ENCODE results near the gene TP53BP1. TPM values are rescaled to one million over a fixed set of nuclear protein-coding genes. Genes with fewer than 3 reads are reported as not detected.

The TP53BP1 gene
- total RNA-seq, 4 donors from 2014 or later = 9.0 to 17.0 (median 13.3) TPM

GRCh38 chr15:43519196-43519595 is 26.2 kb upstream of the TP53BP1 start:
- Histone ChIP-seq H3K4me3 (no peak overlapping the region), H3K36me3 (peaks cover 0 to 14% of the 10 kb centered on the region in 2 donors), H3K27me3 (peaks cover 0 to 4% (median 0%) of the 10 kb centered on the region in 3 donors), H3K4me1 (peaks cover 12 to 23% of the 10 kb centered on the region in 2 donors), H3K27ac (peak overlapping the region in 1 of 4 donors; percentile 28), H3K9me3 (no peaks in the 10 kb centered on the region)
- TF ChIP-seq, protein P1, sequence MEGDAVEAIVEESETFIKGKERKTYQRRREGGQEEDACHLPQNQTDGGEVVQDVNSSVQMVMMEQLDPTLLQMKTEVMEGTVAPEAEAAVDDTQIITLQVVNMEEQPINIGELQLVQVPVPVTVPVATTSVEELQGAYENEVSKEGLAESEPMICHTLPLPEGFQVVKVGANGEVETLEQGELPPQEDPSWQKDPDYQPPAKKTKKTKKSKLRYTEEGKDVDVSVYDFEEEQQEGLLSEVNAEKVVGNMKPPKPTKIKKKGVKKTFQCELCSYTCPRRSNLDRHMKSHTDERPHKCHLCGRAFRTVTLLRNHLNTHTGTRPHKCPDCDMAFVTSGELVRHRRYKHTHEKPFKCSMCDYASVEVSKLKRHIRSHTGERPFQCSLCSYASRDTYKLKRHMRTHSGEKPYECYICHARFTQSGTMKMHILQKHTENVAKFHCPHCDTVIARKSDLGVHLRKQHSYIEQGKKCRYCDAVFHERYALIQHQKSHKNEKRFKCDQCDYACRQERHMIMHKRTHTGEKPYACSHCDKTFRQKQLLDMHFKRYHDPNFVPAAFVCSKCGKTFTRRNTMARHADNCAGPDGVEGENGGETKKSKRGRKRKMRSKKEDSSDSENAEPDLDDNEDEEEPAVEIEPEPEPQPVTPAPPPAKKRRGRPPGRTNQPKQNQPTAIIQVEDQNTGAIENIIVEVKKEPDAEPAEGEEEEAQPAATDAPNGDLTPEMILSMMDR (IDR thresholded peaks at IDR 0.05 in 4 of 5, conservative IDR thresholded peaks at IDR 0.05 in 1 of 5) = no peak
- TF ChIP-seq POLR2A (IDR thresholded peaks at IDR 0.05) = no peak
- ATAC-seq (no peak), DNase-seq (no peak)
- intact Hi-C loops (cut with DNase I; ENCODE audit: low total_unique reads) = no loop called here
- in situ Hi-C loops (cut with MboI; ENCODE audit: low sequenced_read_pairs in 4 of 4) = no loop called here

- intact Hi-C loops (cut with DNase I; ENCODE audit: low total_unique reads) = no loop called here
- no peak for TF ChIP-seq POLR2A (IDR thresholded peaks at IDR 0.05)
- TF ChIP-seq, protein P1 (IDR thresholded peaks at IDR 0.05 in 4 of 5, conservative IDR thresholded peaks at IDR 0.05 in 1 of 5) = no peak
- peaks cover 16 to 27% of the 10 kb centered on the region in 2 donors for H3K4me1 ChIP-seq
These were observed 25.3 kb upstream of the TP53BP1 start for GRCh38 chr15:43518197-43518761.

DNA sequence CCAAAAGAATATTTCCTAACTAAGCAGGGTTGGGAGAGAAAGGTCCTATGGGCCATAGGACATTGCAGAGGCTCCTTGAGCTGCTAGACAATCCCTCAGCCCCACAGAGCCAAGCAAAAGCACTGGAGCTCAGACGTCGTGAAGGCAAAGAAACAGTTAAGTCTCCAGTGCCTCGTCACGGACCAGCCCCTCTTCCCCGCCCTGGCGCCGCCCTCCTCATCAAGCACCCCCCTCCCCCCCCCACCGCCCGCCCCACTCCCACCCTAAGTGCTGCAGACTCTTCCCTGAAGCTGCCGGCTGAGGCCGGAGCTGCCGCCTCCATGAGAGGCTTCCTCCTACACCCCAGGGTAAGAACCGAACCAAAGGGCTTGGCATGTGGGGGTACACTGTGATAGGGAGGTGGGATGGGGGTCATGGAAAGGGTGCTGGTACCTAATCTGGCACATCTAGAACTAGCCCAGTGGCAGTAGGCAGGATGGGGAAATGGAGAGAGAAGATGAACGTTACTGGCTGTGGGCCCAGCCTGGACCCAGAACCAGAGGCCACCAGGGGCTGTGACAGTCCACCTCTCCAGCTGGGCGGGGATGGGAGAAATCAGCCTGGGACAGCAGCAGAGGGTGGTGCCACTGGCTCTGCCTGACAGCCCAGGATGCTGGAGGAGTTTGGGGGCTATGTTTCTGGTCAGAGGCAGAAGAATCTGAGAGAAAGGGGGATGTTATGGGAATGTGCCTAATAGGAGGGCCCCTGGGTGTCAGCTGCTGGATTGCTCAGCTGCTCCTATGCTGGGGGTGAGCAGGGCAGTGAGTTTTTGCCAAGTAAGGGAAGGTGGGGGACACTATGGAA is 24.6 kb upstream of the TP53BP1 start, which contains the start of gene MAP1A:
MAP1A (plus strand) TSS at position 255 of the 843 bp plus-strand sequence. CDS start 3,866 bp downstream, outside the sequence.
- H3K27ac ChIP-seq = peak within 1 kb of the TSS; percentile 26 to 61 (median 55)
- H3K27me3 ChIP-seq = peaks cover 0 to 4% (median 0%) of the 10 kb centered on the region in 3 donors
- intact Hi-C loops (cut with DNase I; ENCODE audit: low total_unique reads) (no loop called here), in situ Hi-C loops (cut with MboI; ENCODE audit: low sequenced_read_pairs in 4 of 4) (no loop called here)
- no peaks in the 10 kb centered on the region for H3K9me3 ChIP-seq
- H3K4me3 ChIP-seq = peak within 1 kb of the TSS; percentile 43 to 57 (median 50)
- ATAC-seq = no peak
- H3K4me1 ChIP-seq = peaks cover 17 to 27% of the 10 kb centered on the region in 2 donors
- DNase-seq = no peak
- TF ChIP-seq POLR2A (IDR thresholded peaks at IDR 0.05) = no peak
- TF ChIP-seq, protein P1 (IDR thresholded peaks at IDR 0.05 in 4 of 5, conservative IDR thresholded peaks at IDR 0.05 in 1 of 5) = no peak
- peaks cover 0 to 13% of the 10 kb centered on the region in 2 donors for H3K36me3 ChIP-seq

More at GRCh38 chr15:43518197-43518761, 25.3 kb upstream of the TP53BP1 start:
- peaks cover 0 to 14% of the 10 kb centered on the region in 2 donors for H3K36me3 ChIP-seq
- H3K9me3 ChIP-seq = no peaks in the 10 kb centered on the region
- H3K4me3 ChIP-seq = peak overlapping the region; percentile 43 to 57 (median 50)
- ATAC-seq = peak; percentile 34 to 50
- peak overlapping the region; percentile 26 to 61 (median 42) for H3K27ac ChIP-seq
- in situ Hi-C loops (cut with MboI; ENCODE audit: low sequenced_read_pairs in 4 of 4) = no loop called here
- peaks cover 0 to 4% (median 0%) of the 10 kb centered on the region in 3 donors for H3K27me3 ChIP-seq
- no peak for DNase-seq

GRCh38 chr15:43516801-43517353 is 23.9 kb upstream of the TP53BP1 start:
- no peak for TF ChIP-seq POLR2A (IDR thresholded peaks at IDR 0.05)
- TF ChIP-seq, protein P1 (IDR thresholded peaks at IDR 0.05 in 4 of 5, conservative IDR thresholded peaks at IDR 0.05 in 1 of 5) = no peak
- ATAC-seq (no peak), DNase-seq (no peak)
- Histone ChIP-seq H3K27ac (peak overlapping the region; percentile 26 to 61 (median 55)), H3K4me1 (peaks cover 17 to 27% of the 10 kb centered on the region in 2 donors), H3K36me3 (peaks cover 0 to 6% of the 10 kb centered on the region in 2 donors), H3K27me3 (peaks cover 0 to 4% (median 0%) of the 10 kb centered on the region in 3 donors), H3K9me3 (no peaks in the 10 kb centered on the region), H3K4me3 (peak overlapping the region; percentile 4 to 47 (median 26))
- in situ Hi-C loops (cut with MboI; ENCODE audit: low sequenced_read_pairs in 4 of 4) = no loop called here
- intact Hi-C loops (cut with DNase I; ENCODE audit: low total_unique reads) = no loop called here
